ENCODE data around the gene COLEC12.

COLEC12 gene

GRCh38 chr18:362311-363290 is 137.9 kb downstream of the COLEC12 start:
- peak; percentile 28 for DNase-seq (ENCODE audit: low read depth, low spot score)

GRCh38 chr18:361941-362310 is 138.6 kb downstream of the COLEC12 start:
- DNase-seq (ENCODE audit: low read depth, low spot score) = peak; percentile 79

DNA sequence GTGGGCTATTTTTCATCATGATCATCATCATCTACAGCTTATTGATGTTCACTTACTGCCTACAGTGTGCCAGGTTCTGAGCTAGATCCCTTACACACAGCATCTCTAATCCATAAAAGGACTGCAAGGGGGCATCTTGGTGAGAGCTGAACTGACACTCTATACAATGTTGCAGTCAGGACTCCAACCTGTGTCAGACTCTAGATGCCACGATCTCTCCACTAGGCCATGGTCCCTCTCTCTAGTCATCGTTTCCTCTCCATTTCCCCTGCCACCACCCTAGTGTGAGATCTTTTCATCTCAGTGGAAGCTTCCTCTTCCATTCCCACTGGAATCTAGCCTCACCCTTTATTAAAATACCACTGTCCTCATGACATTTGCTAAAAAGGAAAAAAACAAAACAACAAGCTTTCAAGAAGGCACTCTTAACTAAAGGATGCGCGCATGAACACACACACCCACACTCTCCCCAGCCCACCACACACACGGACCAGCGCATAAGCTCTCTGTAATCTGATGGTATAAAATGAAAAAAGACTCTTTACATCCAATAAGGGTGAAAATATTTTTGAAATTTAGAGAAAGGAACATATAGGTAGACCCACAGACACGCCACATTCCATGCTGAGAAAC is 139.3 kb downstream of the COLEC12 start:
- no peak for DNase-seq (ENCODE audit: low read depth, low spot score)

- DNase-seq (ENCODE audit: low read depth, low spot score) = no peak
These were observed 139.8 kb downstream of the COLEC12 start for GRCh38 chr18:360676-361075.

GRCh38 chr18:356778-357177 is 143.7 kb downstream of the COLEC12 start:
- no peak for DNase-seq (ENCODE audit: low read depth, low spot score)

- no peak for DNase-seq (ENCODE audit: low read depth, low spot score)
These were observed 144.8 kb downstream of the COLEC12 start for GRCh38 chr18:355678-356077.

DNA sequence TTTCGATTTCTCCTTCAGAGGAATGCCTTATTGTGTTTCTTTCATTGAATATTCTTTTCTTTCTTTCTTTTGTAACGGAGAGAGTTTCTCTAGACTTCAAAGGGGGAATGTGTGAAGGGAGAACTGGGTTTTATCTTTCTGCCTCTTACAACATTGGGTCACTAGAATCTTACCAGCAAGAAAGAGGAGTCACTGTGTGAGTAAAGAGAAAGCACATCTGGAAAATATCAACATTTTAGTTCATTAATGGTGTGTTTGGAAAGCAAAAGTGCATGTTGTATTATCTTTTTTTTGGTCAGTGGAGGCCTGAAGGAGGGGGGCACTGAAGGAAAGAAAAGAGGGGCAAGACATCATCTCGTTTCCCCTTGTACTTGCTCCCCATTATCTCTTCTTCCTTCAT is 146.0 kb downstream of the COLEC12 start:
- DNase-seq (ENCODE audit: low read depth, low spot score) = no peak

DNA sequence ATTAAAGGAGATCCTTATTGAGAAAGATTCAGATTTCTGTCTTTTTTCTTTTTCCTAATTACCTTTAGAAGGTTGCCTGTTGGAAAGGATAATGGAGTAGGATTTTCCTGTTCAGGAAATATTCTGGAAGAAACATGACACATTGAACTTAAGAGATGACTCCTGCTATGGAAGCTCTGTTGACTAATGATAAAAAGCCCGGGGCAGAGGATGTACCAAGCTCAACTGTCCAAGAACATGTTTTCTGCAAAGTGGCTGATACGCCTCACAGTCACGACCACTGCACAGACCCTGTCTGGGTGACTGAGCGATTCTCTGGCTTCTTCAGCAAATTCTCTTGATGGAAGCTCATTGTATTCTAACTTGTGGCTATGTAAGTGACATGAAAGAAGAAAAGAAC is 146.5 kb downstream of the COLEC12 start:
- DNase-seq (ENCODE audit: low read depth, low spot score) = no peak

- no peak for DNase-seq (ENCODE audit: low read depth, low spot score)
These were observed 148.1 kb downstream of the COLEC12 start for GRCh38 chr18:352438-352837.

DNA sequence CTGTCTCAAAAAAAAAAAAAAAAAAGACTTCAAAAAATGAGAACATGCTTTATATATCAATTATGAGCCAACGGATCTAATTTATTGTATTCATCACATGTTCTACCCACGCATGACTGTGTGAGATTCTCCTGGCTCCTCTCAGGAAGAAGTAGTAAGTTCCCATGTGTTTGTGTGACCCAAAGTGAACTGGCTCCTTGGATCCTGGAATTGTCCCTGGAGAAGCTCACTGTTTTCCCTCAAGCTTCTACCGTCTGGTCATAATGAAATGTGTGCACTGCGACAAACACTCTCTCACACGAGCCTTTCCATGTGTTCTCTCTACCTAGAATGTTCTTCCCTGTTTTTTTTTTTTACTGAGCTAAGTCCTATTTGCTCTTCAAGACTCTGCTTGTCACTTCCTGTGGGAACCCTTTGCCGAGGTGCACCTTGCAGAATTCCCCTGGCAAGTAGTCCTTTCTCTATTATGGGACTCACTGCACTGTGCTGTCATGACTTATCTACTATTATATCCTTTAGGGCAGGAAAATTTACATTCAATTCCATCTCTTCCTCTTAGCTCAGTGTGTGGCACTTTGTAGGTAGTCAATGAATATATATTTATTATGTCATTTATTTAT is 149.4 kb downstream of the COLEC12 start:
- no peak for DNase-seq (ENCODE audit: low read depth, low spot score)

GRCh38 chr18:346600-346999 is 153.9 kb downstream of the COLEC12 start:
- no peak for DNase-seq (ENCODE audit: low read depth, low spot score)

DNA sequence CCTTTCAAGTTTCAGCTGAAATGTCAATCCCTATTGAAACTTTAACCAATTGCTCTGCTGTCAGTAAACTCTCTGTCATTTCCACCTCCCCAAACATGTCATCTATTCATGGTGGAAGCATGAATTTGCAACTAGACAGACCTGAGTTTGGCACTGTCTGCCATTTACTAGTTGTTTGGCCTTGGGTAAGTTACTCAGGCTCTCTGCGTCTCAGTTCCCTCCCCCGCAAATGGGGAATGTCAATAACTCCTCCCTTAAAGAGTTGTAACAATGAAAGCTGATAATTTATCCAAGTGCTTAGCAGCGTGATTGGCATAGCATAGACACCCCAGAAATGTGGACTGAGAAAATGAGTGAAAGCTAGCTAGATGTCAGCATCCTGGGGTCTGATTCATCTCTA is 159.4 kb downstream of the COLEC12 start:
- DNase-seq (ENCODE audit: low read depth, low spot score) = no peak

GRCh38 chr18:340044-340443 is 160.5 kb downstream of the COLEC12 start:
- no peak for DNase-seq (ENCODE audit: low read depth, low spot score)

DNA sequence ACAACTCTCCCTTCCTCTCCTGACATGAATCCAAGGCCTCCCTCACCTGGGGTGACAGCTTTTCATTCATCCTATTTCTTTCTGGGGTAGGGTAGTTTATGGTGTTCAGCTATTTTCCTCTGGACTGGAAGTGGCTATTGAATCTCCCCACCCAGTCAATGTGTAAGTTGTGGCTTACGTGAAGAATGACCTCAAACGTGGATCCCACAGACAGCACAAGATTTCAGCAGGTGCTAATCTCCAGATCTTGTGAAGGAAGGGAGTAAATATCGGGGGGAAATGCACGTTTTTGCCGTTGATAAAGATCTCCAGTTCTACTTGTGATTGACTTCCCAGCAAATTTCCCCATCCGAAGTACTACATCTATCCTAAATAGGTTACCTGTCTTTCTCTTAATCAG is 161.3 kb downstream of the COLEC12 start:
- DNase-seq (ENCODE audit: low read depth, low spot score) = no peak

- no peak for DNase-seq (ENCODE audit: low read depth, low spot score)
These were observed 163.8 kb downstream of the COLEC12 start for GRCh38 chr18:336713-337112.

DNA sequence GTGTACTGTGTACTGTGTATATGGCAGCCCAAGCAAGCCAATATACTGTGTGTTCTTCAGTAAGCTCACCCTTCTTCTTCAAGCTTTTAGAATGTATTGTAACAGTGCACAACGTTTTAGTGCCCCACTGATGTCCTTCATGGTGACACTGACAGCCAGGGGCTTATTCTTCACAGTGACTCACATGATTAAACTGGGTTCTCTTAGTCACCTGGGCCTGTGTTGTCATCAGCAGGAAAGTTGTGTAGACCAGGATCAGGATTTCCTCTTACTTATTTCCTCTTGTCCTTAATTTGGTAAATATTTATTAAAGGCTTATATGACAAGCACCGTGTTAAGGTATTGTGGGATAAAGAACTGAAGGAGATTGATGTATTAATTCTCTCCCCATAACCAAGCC is 164.8 kb downstream of the COLEC12 start:
- DNase-seq (ENCODE audit: low read depth, low spot score) = no peak

DNA sequence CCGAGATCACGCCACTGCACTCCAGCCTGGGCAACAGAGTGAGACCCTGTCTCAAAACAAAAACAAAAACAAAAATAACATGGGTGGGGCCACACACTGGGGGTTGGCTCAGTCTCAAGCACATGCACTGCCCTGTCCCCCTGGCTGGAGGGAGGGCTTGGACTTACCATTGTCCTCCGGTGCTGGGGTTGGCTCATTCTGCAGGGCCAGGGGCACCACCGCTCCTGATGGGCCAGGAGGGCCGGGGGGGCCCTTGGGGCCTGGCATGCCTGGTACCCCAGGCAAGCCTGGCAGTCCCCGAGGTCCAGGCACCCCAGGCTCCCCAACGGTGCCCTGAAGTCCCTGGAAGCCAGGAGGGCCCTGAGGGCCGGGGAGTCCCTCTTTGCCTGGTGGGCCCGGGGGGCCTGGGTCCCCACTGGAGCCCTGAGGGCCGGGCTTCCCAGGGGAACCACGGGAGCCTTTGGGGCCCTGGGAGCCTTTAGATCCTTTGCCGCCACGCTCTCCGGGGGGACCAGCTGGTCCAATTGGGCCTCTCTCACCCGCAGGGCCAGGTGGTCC is 165.8 kb downstream of the COLEC12 start:
- DNase-seq (ENCODE audit: low read depth, low spot score) = no peak

- no peak for DNase-seq (ENCODE audit: low read depth, low spot score)
These were observed 167.6 kb downstream of the COLEC12 start for GRCh38 chr18:332721-333510.

DNA sequence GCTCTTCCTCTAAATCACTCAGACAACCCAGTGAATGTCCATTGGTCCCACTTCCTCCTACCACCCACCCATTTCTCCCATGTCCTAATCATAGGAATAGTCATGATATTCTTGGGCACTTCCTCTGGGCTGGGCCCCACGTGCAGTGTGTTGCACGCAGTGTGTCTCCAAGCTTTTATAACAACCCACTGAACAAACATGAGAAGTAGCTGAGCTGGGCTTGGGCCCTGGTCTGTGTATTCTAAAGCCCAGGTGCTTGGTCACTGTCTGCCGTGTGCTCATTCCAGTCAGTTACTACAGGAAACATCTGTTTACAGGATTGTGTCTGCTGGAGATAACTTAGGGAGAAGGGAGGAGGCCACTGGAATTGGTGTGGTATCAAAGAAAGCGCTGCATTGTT is 168.5 kb downstream of the COLEC12 start:
- DNase-seq (ENCODE audit: low read depth, low spot score) = no peak

DNA sequence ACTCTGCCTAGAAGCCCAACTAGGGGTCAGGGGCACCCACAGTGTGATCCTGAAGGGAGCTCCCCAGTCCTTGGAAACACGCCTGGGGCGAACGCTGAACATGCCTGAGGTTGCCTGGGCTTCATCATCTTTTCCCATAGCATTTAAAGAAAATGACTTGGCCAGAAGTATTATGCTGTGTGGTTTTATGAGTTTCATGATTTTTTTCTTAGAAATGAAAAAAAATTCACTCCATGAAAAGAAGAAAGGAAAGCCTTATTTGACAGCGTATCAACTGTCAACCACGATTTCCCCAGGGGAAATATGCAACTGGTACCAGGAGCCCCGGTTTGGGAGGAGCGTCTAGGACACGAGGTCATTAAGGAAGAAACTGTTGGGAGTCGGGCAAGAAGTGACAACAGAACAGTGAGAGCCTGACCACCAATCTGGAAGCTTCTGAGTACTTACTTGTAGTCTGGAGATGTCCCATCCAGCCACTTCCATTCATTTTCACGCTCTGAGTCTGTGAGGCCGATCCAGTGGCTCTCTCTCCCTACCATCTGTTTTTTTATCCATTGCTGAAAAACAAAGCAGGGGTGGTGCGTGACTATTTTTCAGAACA is 169.2 kb downstream of the COLEC12 start:
- DNase-seq (ENCODE audit: low read depth, low spot score) = no peak

DNA sequence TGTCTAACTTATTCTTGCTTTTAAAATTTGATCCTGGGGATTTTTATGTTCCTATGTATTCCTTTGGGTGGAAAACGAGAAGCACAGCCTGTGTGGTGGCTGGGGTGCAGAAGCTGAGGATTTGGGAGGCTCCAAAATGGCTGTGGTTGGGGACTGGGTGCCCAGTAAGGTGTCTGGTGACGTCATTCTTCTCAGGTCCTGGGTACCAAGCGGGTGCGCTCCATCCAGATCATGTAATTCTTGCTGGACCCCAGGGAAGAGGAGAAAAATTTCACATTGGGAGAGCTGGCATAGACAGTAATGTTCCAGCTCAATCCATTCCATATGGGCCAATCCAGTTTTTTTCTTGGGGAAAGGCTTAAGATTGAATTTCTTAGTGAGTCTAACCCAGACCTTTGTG is 171.6 kb downstream of the COLEC12 start:
- DNase-seq (ENCODE audit: low read depth, low spot score) = no peak
